Fibroblast of lung (primary cell): ENCODE results near the gene HSPA12B. TPM values are rescaled to one million over a fixed set of nuclear protein-coding genes. Genes with fewer than 3 reads are reported as not detected.

Experiments used
- DNase-seq, 2 donors: peaks; one replicate each; pipeline versions ENCODE4 v3.0.0 to v3.0.0-alpha.2; 2010; ENCODE audit warnings: low read depth in 2 of 2
- H2AFZ ChIP-seq: 2 replicates; pipeline ENCODE4 v1.5.1; 2012; ENCODE audit warnings: low read length, control low read depth, inconsistent platforms
- H3K27ac ChIP-seq: 2 replicates; pipeline ENCODE4 v1.5.1; 2011; ENCODE audit warnings: low read length, control low read depth; ENCODE audit not compliant: insufficient read depth
- H3K27me3 ChIP-seq: 2 replicates; pipeline ENCODE4 v1.5.1; 2011; ENCODE audit warnings: mild to moderate bottlenecking, low read length; ENCODE audit not compliant: control insufficient read depth, insufficient read depth
- H3K36me3 ChIP-seq: 2 replicates; pipeline ENCODE4 v1.5.1; 2011; ENCODE audit warnings: low read length; ENCODE audit not compliant: control insufficient read depth, insufficient read depth
- H3K4me1 ChIP-seq: 2 replicates; pipeline ENCODE4 v1.5.1; 2011; ENCODE audit warnings: low read length; ENCODE audit not compliant: control insufficient read depth, insufficient read depth; ENCODE audit errors: extremely low read depth
- H3K4me2 ChIP-seq: 2 replicates; pipeline ENCODE4 v1.5.1; 2011; ENCODE audit warnings: low read length, control low read depth; ENCODE audit not compliant: insufficient read depth; ENCODE audit errors: extremely low read depth
- H3K4me3 ChIP-seq, 4 experiments: fragments of 200-600 bp in 1 of 4; sonication (generic) in 1 of 4; replicated peaks in 1 of 4; 2 replicates each; pipeline ENCODE4 v1.5.1; 2011 to 2016; ENCODE audit warnings: low read length in 4 of 4, low read depth in 3 of 4, mild to moderate bottlenecking in 3 of 4, control low read depth in 2 of 4, inconsistent platforms in 1 of 4, mixed read lengths in 1 of 4; ENCODE audit not compliant: insufficient read depth in 1 of 4; ENCODE audit errors: control extremely low read depth in 1 of 4
- H3K79me2 ChIP-seq: 2 replicates; pipeline ENCODE4 v1.5.1; 2012; ENCODE audit warnings: mild to moderate bottlenecking, low read length, inconsistent platforms; ENCODE audit not compliant: control insufficient read depth, insufficient read depth
- H3K9ac ChIP-seq: 2 replicates; pipeline ENCODE4 v1.5.1; 2011; ENCODE audit warnings: mild to moderate bottlenecking, low read length, control low read depth; ENCODE audit not compliant: insufficient read depth
- H3K9me3 ChIP-seq: 2 replicates; pipeline ENCODE4 v1.5.1; 2012; ENCODE audit warnings: low read depth, low read length; ENCODE audit not compliant: control insufficient read depth, insufficient read depth
- H4K20me1 ChIP-seq: 2 replicates; pipeline ENCODE4 v1.5.1; 2011; ENCODE audit warnings: low read length; ENCODE audit not compliant: control insufficient read depth, insufficient read depth; ENCODE audit errors: extremely low read depth
- CTCF ChIP-seq, 2 donors: IDR thresholded peaks in 1 of 2; conservative IDR thresholded peaks in 1 of 2; 1 replicate in 1 of 2; 2 replicates in 1 of 2; pipeline ENCODE4 v1.5.1; 2011 to 2012; ENCODE audit warnings: low read length in 2 of 2, control low read depth in 1 of 2, inconsistent platforms in 1 of 2, low read depth in 1 of 2, mild to moderate bottlenecking in 1 of 2
- EZH2 ChIP-seq: IDR thresholded peaks from 2 replicates; pipeline ENCODE4 v1.5.1; 2012; ENCODE audit warnings: low read length, control low read depth, mild to moderate bottlenecking; ENCODE audit errors: missing control alignments
- polyA plus RNA-seq, 2 donors: library from polyadenylated mRNA; depleted of rRNA in 1 of 2; stranded (reverse) in 1 of 2; unstranded in 1 of 2; fragments of >200 nt; gene quantifications; 2 replicates each; pipeline ENCODE4 v1.2.1, GENCODE V29; 2011 to 2012; ENCODE audit warnings: missing spikeins in 1 of 2
- total RNA-seq: library from RNA; depleted of rRNA; stranded (reverse); fragments of >200 nt; gene quantifications from 2 replicates; pipeline ENCODE4 v1.2.1, GENCODE V29; 2014

The HSPA12B gene
- total and polyA plus RNA-seq, 2 donors (not counting 1 experiment from before 2014, with no cell fraction given), result 0.02 to 0.17 TPM

- H4K20me1 ChIP-seq, result no peaks in the 10 kb centered on the region
- H3K4me3 ChIP-seq, result no peak overlapping the region
- no peaks in the 10 kb centered on the region for H3K9me3 ChIP-seq
- peaks cover 3% of the 10 kb centered on the region for H3K27me3 ChIP-seq
- no peak overlapping the region for H3K27ac ChIP-seq
- H3K36me3 ChIP-seq, result no peaks in the 10 kb centered on the region
- H2AFZ ChIP-seq, result no peak overlapping the region
- TF ChIP-seq EZH2, result no peak
- no peak for TF ChIP-seq CTCF (conservative IDR thresholded peaks at IDR 0.05 in 1 of 2, IDR thresholded peaks at IDR 0.05 in 1 of 2; ENCODE audit: low read depth in 1 of 2, low read length in 2 of 2)
- DNase-seq, result no peak
- H3K4me2 ChIP-seq, result no peak overlapping the region
- H3K79me2 ChIP-seq, result no peaks in the 10 kb centered on the region
- H3K4me1 ChIP-seq, result no peaks in the 10 kb centered on the region
- no peak overlapping the region for H3K9ac ChIP-seq
Observed at GRCh38 chr20:3701061-3701998, 31.2 kb upstream of the HSPA12B start.

GRCh38 chr20:3702611-3703391, 29.7 kb upstream of the HSPA12B start:
- H3K36me3 ChIP-seq, result no peaks in the 10 kb centered on the region
- peaks cover 3% of the 10 kb centered on the region for H3K27me3 ChIP-seq
- no peak overlapping the region for H3K27ac ChIP-seq
- DNase-seq, result no peak
- no peak overlapping the region for H3K9ac ChIP-seq
- TF ChIP-seq EZH2 (no peak), CTCF (conservative IDR thresholded peaks at IDR 0.05 in 1 of 2, IDR thresholded peaks at IDR 0.05 in 1 of 2; ENCODE audit: low read depth in 1 of 2, low read length in 2 of 2) (no peak)
- no peaks in the 10 kb centered on the region for H3K4me1 ChIP-seq
- no peaks in the 10 kb centered on the region for H3K79me2 ChIP-seq
- no peak overlapping the region for H3K4me2 ChIP-seq
- H3K9me3 ChIP-seq, result no peaks in the 10 kb centered on the region
- no peaks in the 10 kb centered on the region for H4K20me1 ChIP-seq
- no peak overlapping the region for H2AFZ ChIP-seq
- H3K4me3 ChIP-seq, result no peak overlapping the region

- H3K27me3 ChIP-seq, result peaks cover 3% of the 10 kb centered on the region
- H3K27ac ChIP-seq, result no peak overlapping the region
- H3K79me2 ChIP-seq, result no peaks in the 10 kb centered on the region
- no peak overlapping the region for H2AFZ ChIP-seq
- H3K4me1 ChIP-seq, result no peaks in the 10 kb centered on the region
- H3K9me3 ChIP-seq, result no peaks in the 10 kb centered on the region
- H3K4me3 ChIP-seq, result no peak overlapping the region
- no peak for TF ChIP-seq CTCF (conservative IDR thresholded peaks at IDR 0.05 in 1 of 2, IDR thresholded peaks at IDR 0.05 in 1 of 2; ENCODE audit: low read depth in 1 of 2, low read length in 2 of 2)
- no peak for TF ChIP-seq EZH2
- DNase-seq, result no peak
- no peak overlapping the region for H3K4me2 ChIP-seq
- H3K9ac ChIP-seq, result no peak overlapping the region
- no peaks in the 10 kb centered on the region for H4K20me1 ChIP-seq
- no peaks in the 10 kb centered on the region for H3K36me3 ChIP-seq
Observed at GRCh38 chr20:3704087-3704486, 28.4 kb upstream of the HSPA12B start.
